IMR-90 (cell line): ENCODE results near the gene RALGAPA1. TPM values are rescaled to one million over a fixed set of nuclear protein-coding genes. Genes with fewer than 3 reads are reported as not detected.

ENCODE experiments used
- ATAC-seq: fragments of 200-7000 bp; cut with Tn5 transposase; 2 replicates; pipeline ENCODE4 v1.9.1; 2020; ENCODE audit warnings: low read depth, mild to moderate bottlenecking, moderate library complexity
- BruUV-seq: library from RNA; stranded (reverse); fragments of 400-500 nt; replicated peaks from 2 replicates; lab custom pipeline; 2021; lab: Mats Ljungman, UMichigan
- CTCF ChIA-PET: fragments of 300-600 bp; formaldehyde crosslinking; extraction: SDS; loops from one replicate; lab custom pipeline; 2021; ENCODE audit warnings: antibody characterized with exemption; lab: Yijun Ruan, JAX
- POLR2A ChIA-PET: fragments of 300-600 bp; sonication (Branson Sonifier 250); formaldehyde crosslinking; loops from one replicate; lab custom pipeline; 2022; ENCODE audit warnings: antibody characterized with exemption; ENCODE audit not compliant: unreplicated experiment; lab: Charles Lee
- DNase-seq: peaks from one replicate; pipeline ENCODE4 v3.0.0; 2013
- H2AFZ ChIP-seq: replicated peaks from 2 replicates; pipeline ENCODE3; 2013; ENCODE audit warnings: low read length, mild to moderate bottlenecking; ENCODE audit not compliant: poor library complexity
- H2AK5ac ChIP-seq: 2 replicates; pipeline ENCODE4 v1.6.1; 2013; ENCODE audit warnings: low read depth, low read length, inconsistent platforms
- H2AK9ac ChIP-seq: replicated peaks from 2 replicates; pipeline ENCODE3; 2013; ENCODE audit warnings: mild to moderate bottlenecking, low read depth, low read length, moderate library complexity; ENCODE audit not compliant: poor library complexity
- H2BK120ac ChIP-seq: 2 replicates; pipeline ENCODE4 v1.6.1; 2013; ENCODE audit warnings: low read depth, low read length, inconsistent platforms
- H2BK15ac ChIP-seq: 3 replicates; pipeline ENCODE4 v1.6.1; 2013; ENCODE audit warnings: low read depth, low read length, inconsistent platforms
- H2BK20ac ChIP-seq: 2 replicates; pipeline ENCODE4 v1.6.1; 2013; ENCODE audit warnings: low read depth, mild to moderate bottlenecking, inconsistent platforms, low read length, moderate library complexity
- H2BK5ac ChIP-seq: 2 replicates; pipeline ENCODE4 v1.6.1; 2013; ENCODE audit warnings: mild to moderate bottlenecking, low read depth, low read length, inconsistent platforms; ENCODE audit not compliant: poor library complexity, severe bottlenecking
- H3K14ac ChIP-seq: replicated peaks from 2 replicates; pipeline ENCODE4 v1.6.1; 2013; ENCODE audit warnings: low read depth, low read length, inconsistent platforms
- H3K18ac ChIP-seq: 2 replicates; pipeline ENCODE4 v1.6.1; 2013; ENCODE audit warnings: low read depth, low read length, control low read depth
- H3K23ac ChIP-seq: 2 replicates; pipeline ENCODE4 v1.6.1; 2013; ENCODE audit warnings: low read depth, low read length, inconsistent platforms
- H3K27ac ChIP-seq: 2 replicates; pipeline ENCODE4 v1.5.1; 2013; ENCODE audit warnings: mild to moderate bottlenecking, control low read depth, low read length; ENCODE audit not compliant: insufficient read depth
- H3K27me3 ChIP-seq: 2 replicates; pipeline ENCODE4 v1.6.1; 2013; ENCODE audit warnings: low read length; ENCODE audit not compliant: control insufficient read depth, insufficient read depth
- H3K36me3 ChIP-seq: 2 replicates; pipeline ENCODE4 v1.6.1; 2013; ENCODE audit warnings: low read length, mixed read lengths; ENCODE audit not compliant: control insufficient read depth, insufficient read depth
- H3K4ac ChIP-seq: 2 replicates; pipeline ENCODE4 v1.6.1; 2013; ENCODE audit warnings: low read depth, low read length, inconsistent platforms
- H3K4me1 ChIP-seq: 2 replicates; pipeline ENCODE4 v1.6.1; 2013; ENCODE audit warnings: low read length, mixed read lengths; ENCODE audit not compliant: control insufficient read depth, insufficient read depth
- H3K4me2 ChIP-seq: 2 replicates; pipeline ENCODE4 v1.6.1; 2013; ENCODE audit warnings: low read depth, mild to moderate bottlenecking, control low read depth, low read length, moderate library complexity
- H3K4me3 ChIP-seq: 2 replicates; pipeline ENCODE4 v1.5.1; 2013; ENCODE audit warnings: low read depth, mild to moderate bottlenecking, control low read depth, low read length, moderate library complexity; ENCODE audit not compliant: insufficient read depth
- H3K56ac ChIP-seq: 2 replicates; pipeline ENCODE4 v1.6.1; 2013; ENCODE audit warnings: low read length, inconsistent platforms; ENCODE audit not compliant: insufficient read depth; ENCODE audit errors: extremely low read depth
- H3K79me1 ChIP-seq, 2 experiments: 2 replicates each; pipeline ENCODE4 v1.6.1; 2013; ENCODE audit warnings: low read length in 2 of 2, inconsistent platforms in 1 of 2, low read depth in 1 of 2
- H3K9ac ChIP-seq: 2 replicates; pipeline ENCODE4 v1.6.1; 2013; ENCODE audit warnings: low read depth, low read length, control low read depth
- H3K9me1 ChIP-seq: 2 replicates; pipeline ENCODE4 v1.6.1; 2013; ENCODE audit warnings: low read length, inconsistent platforms; ENCODE audit not compliant: insufficient read depth
- H3K9me3 ChIP-seq: 2 replicates; pipeline ENCODE4 v1.6.1; 2013; ENCODE audit warnings: low read length; ENCODE audit not compliant: control insufficient read depth, insufficient read depth
- H4K20me1 ChIP-seq: 2 replicates; pipeline ENCODE4 v1.6.1; 2013; ENCODE audit warnings: low read length, inconsistent platforms; ENCODE audit not compliant: insufficient read depth
- H4K5ac ChIP-seq: 2 replicates; pipeline ENCODE4 v1.6.1; 2013; ENCODE audit warnings: mild to moderate bottlenecking, low read depth, low read length, control low read depth
- H4K8ac ChIP-seq, 2 experiments: 2 replicates each; pipeline ENCODE4 v1.6.1; 2013; ENCODE audit warnings: low read depth in 2 of 2, low read length in 2 of 2, control low read depth in 1 of 2, inconsistent platforms in 1 of 2
- H4K91ac ChIP-seq: 2 replicates; pipeline ENCODE4 v1.6.1; 2013; ENCODE audit warnings: low read depth, low read length, inconsistent platforms; ENCODE audit not compliant: insufficient read depth
- FOS ChIP-seq: fragments of 150-350 bp; IDR thresholded peaks from 2 replicates; pipeline ENCODE4 v1.6.1; 2016; ENCODE audit warnings: low read depth, low read length
- MAFK ChIP-seq: IDR thresholded peaks from 2 replicates; pipeline ENCODE4 v1.6.1; 2012; ENCODE audit warnings: low read depth, low read length, improper control_type of control experiment
- NFE2L2 ChIP-seq: fragments of 150-350 bp; IDR thresholded peaks from 2 replicates; pipeline ENCODE4 v1.6.1; 2016; ENCODE audit warnings: low read depth, mild to moderate bottlenecking, low read length
- RAD21 ChIP-seq: IDR thresholded peaks from 2 replicates; pipeline ENCODE4 v1.6.1; 2012; ENCODE audit warnings: low read length, improper control_type of control experiment
- WGBS, 2 experiments: methylation state at CpG; one replicate each; pipeline versions ENCODE4 v1.1.5 to v1.1.7; 2013; ENCODE audit warnings: missing lambda C conversion rate in 2 of 2; ENCODE audit not compliant: insufficient read length in 1 of 2; ENCODE audit errors: extremely low coverage in 2 of 2; 5-methylcytosine and 5-hydroxymethylcytosine counted together
- dilution Hi-C: fragments of 300-500 bp; cut with HindIII; formaldehyde crosslinking; loops from one replicate; pipeline ENCODE4 v1.14.3; 2018; ENCODE audit warnings: low sequenced_read_pairs; ENCODE audit not compliant: unreplicated experiment
- in situ Hi-C: fragments of 300-500 bp; cut with MboI; formaldehyde crosslinking; loops from 3 replicates; pipeline ENCODE4 v1.14.3; 2019; ENCODE audit warnings: low sequenced_read_pairs, inconsistent platforms, mixed read lengths
- intact Hi-C: fragments of 100-400 bp; cut with micrococcal nuclease; formaldehyde crosslinking; loops from 2 replicates; pipeline ENCODE4 v1.10.0; 2022
- polyA plus RNA-seq, 3 experiments: library from polyadenylated mRNA; depleted of rRNA; stranded (reverse); fragments of >200 nt; gene quantifications; 2 replicates each; pipeline ENCODE4 v1.2.3, GENCODE V29; 2012; ENCODE audit warnings: low replicate concordance in 1 of 3
- total RNA-seq: library from RNA; depleted of rRNA; stranded (reverse); fragments of >200 nt; gene quantifications from 2 replicates; pipeline ENCODE4 v1.2.3, GENCODE V29; 2012

Gene RALGAPA1
- total and polyA plus RNA-seq, 2 of the 4 experiments (the other 2 are of a cell fraction), result 5.1 to 25.6 TPM

DNA sequence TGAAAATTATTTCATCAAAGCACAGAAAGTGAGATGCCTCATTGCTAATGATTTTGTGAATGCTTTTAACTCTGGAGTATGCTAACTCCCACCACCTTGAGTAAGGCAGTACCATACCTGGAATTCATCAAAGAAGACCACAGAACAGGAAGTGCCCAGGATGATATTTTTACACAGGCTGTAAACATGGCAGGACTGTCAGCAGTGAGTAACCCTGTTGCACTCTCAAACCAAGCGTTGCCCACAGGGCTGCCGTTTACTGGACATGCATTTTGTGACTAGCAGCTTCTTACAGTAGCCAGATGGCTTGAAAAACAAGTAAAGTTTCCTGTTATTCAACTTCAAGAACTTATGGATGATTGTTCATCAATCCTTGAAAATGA, 42.4 kb downstream of the RALGAPA1 start:
- no peak overlapping the region for H2BK120ac ChIP-seq
- BruUV-seq, result no TSS peak
- no peaks in the 10 kb centered on the region for H3K79me1 ChIP-seq
- no peak overlapping the region for H2AK9ac ChIP-seq
- H2AK5ac ChIP-seq, result no peak overlapping the region
- CTCF ChIA-PET, result no interaction called here
- in situ Hi-C loops, result no loop called here
- TF ChIP-seq MAFK, result no peak
- TF ChIP-seq RAD21, result no peak
- TF ChIP-seq NFE2L2, result no peak
- no peak for TF ChIP-seq FOS
- H2AFZ ChIP-seq, result no peak overlapping the region
- H3K23ac ChIP-seq, result no peak overlapping the region
- no peak overlapping the region for H4K5ac ChIP-seq
- H3K4me1 ChIP-seq, result no peaks in the 10 kb centered on the region
- no peak overlapping the region for H3K14ac ChIP-seq
- intact Hi-C loops, result no loop called here
- POLR2A ChIA-PET, result interaction anchor here (0.6 kb wide), 1 partner anchor 18 kb away, joined by 3 read pairs; no protein-coding TSS in a partner anchor
- no peaks in the 10 kb centered on the region for H4K20me1 ChIP-seq
- no peak overlapping the region for H3K9ac ChIP-seq
- no peak overlapping the region for H3K18ac ChIP-seq
- no peak overlapping the region for H4K91ac ChIP-seq
- no peak overlapping the region for H2BK15ac ChIP-seq
- ATAC-seq (no peak), DNase-seq (peak; percentile 1)
- H3K56ac ChIP-seq, result no peak overlapping the region
- H3K4me3 ChIP-seq, result no peak overlapping the region
- no peak overlapping the region for H3K4ac ChIP-seq
- no peaks in the 10 kb centered on the region for H3K9me3 ChIP-seq
- H2BK20ac ChIP-seq, result no peak overlapping the region
- no peak overlapping the region for H3K27ac ChIP-seq
- H3K4me2 ChIP-seq, result no peak overlapping the region
- no peak overlapping the region for H4K8ac ChIP-seq
- WGBS, 2 experiments, result 100% methylated on average over 2 of the region's 2 CpGs; no CpG with 5 or more reads in 1 of the 2 experiments
- no peaks in the 10 kb centered on the region; the same call in 1 of the 2 replicates for H3K36me3 ChIP-seq
- H3K9me1 ChIP-seq, result no peaks in the 10 kb centered on the region; the same call in 1 of the 2 replicates
- dilution Hi-C loops, result no loop called here
- H2BK5ac ChIP-seq, result no peak overlapping the region
- no peaks in the 10 kb centered on the region for H3K27me3 ChIP-seq
